GM19467 (cell line): Measurements from ENCODE around the gene DNAAF8.

Experiments
- ATAC-seq: cut with Tn5 transposase; IDR thresholded peaks from one replicate; pipeline ENCODE4 v1.9.1; 2021; ENCODE audit warnings: mild to moderate bottlenecking, moderate library complexity; ENCODE audit not compliant: unreplicated experiment

Gene DNAAF8

GRCh38 chr16:4750896-4751295 lies 16.6 kb downstream of the DNAAF8 start:
- no peak for ATAC-seq

GRCh38 chr16:4752351-4753100 lies 18.2 kb downstream of the DNAAF8 start:
- ATAC-seq: no peak

- ATAC-seq: no peak
Measured at GRCh38 chr16:4753227-4753626, 18.9 kb downstream of the DNAAF8 start.

GRCh38 chr16:4754865-4755264 lies 20.5 kb downstream of the DNAAF8 start:
- ATAC-seq: no peak

- no peak for ATAC-seq
Measured at GRCh38 chr16:4755687-4756086, 21.4 kb downstream of the DNAAF8 start.

- no peak for ATAC-seq
Measured at GRCh38 chr16:4760221-4760910, 26.0 kb downstream of the DNAAF8 start.

GRCh38 chr16:4762205-4762604 lies 27.9 kb downstream of the DNAAF8 start:
- ATAC-seq: no peak

- no peak for ATAC-seq
Measured at GRCh38 chr16:4763791-4764190, 29.5 kb downstream of the DNAAF8 start.

- ATAC-seq: no peak
Measured at GRCh38 chr16:4765511-4766474, 31.5 kb downstream of the DNAAF8 start.

- ATAC-seq: peak; percentile 81
Measured at GRCh38 chr16:4766875-4767628, 32.7 kb downstream of the DNAAF8 start, which contains the start of gene ZNF500. Gene ZNF500 (minus strand): TSS chr16:4767162. CDS start chr16:4765978, 1,184 bp downstream.

- ATAC-seq: no peak
Measured at GRCh38 chr16:4767872-4768548, 33.7 kb downstream of the DNAAF8 start.

GRCh38 chr16:4768549-4769305 lies 34.4 kb downstream of the DNAAF8 start:
- peak; percentile 68 for ATAC-seq

- ATAC-seq: no peak
Measured at GRCh38 chr16:4769306-4769638, 34.9 kb downstream of the DNAAF8 start.

- ATAC-seq: no peak
Measured at GRCh38 chr16:4771646-4772045, 37.3 kb downstream of the DNAAF8 start.

GRCh38 chr16:4772351-4772750 lies 38.0 kb downstream of the DNAAF8 start:
- no peak for ATAC-seq

GRCh38 chr16:4775005-4775404 lies 40.7 kb downstream of the DNAAF8 start:
- no peak for ATAC-seq

- no peak for ATAC-seq
Measured at GRCh38 chr16:4776141-4776705, 41.9 kb downstream of the DNAAF8 start.

GRCh38 chr16:4777339-4778049 lies 43.2 kb downstream of the DNAAF8 start:
- ATAC-seq: no peak
